ENCODE data around the gene NOXO1. TPM values are rescaled to one million over a fixed set of nuclear protein-coding genes. Genes with fewer than 3 reads are reported as not detected.
A peak's percentile ranks its signal among the peaks of the same experiment; 100 is the strongest.

Gene NOXO1
- total RNA-seq, 2 donors from 2014 or later = 0.42 TPM; not detected in 1

DNA sequence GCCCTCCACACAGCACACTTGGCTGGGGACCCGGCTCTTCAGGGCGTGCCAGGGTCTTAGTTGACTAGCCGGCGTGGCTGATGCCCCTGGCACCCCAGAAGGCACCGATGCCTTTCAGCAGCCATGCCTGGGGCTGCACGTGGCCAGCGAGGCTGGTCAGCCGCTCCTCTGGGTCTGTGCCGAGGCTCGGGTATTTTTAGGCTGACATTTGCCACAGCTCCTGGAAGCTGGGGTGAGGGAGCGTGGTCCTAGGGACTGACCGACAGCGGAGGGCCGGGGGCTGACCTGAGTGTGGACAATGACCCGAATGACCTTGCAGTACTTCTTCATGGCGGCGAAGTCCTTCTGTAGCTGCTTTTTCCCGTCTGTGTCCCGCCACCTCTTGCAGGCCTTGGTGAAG lies 30.7 kb downstream of the NOXO1 start:
- H3K9ac ChIP-seq (ENCODE audit: extremely low read depth, low read length, poor library complexity, severe bottlenecking) = no peak overlapping the region
- H3K27ac ChIP-seq (ENCODE audit: low read depth, low read length) = no peak overlapping the region
- no peaks in the 10 kb centered on the region for H3K27me3 ChIP-seq (ENCODE audit: control insufficient read depth, insufficient read depth, low read length, poor library complexity, severe bottlenecking)
- H3K36me3 Mint-ChIP-seq (ENCODE audit: low read depth) = no peaks in the 10 kb centered on the region
- H3K4me3 Mint-ChIP-seq = no peak overlapping the region
- WGBS, 2 experiments (ENCODE audit: insufficient coverage in 1 of 2, insufficient read length in 1 of 2) = 92 to 95% methylated on average over 15 to 19 of the region's 19 CpGs
- peak; percentile 36 for DNase-seq
- H3K4me3 ChIP-seq (ENCODE audit: low read length) = no peak overlapping the region
- TF ChIP-seq, protein P1, sequence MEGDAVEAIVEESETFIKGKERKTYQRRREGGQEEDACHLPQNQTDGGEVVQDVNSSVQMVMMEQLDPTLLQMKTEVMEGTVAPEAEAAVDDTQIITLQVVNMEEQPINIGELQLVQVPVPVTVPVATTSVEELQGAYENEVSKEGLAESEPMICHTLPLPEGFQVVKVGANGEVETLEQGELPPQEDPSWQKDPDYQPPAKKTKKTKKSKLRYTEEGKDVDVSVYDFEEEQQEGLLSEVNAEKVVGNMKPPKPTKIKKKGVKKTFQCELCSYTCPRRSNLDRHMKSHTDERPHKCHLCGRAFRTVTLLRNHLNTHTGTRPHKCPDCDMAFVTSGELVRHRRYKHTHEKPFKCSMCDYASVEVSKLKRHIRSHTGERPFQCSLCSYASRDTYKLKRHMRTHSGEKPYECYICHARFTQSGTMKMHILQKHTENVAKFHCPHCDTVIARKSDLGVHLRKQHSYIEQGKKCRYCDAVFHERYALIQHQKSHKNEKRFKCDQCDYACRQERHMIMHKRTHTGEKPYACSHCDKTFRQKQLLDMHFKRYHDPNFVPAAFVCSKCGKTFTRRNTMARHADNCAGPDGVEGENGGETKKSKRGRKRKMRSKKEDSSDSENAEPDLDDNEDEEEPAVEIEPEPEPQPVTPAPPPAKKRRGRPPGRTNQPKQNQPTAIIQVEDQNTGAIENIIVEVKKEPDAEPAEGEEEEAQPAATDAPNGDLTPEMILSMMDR (conservative IDR thresholded peaks at IDR 0.05) = no peak
- no peaks in the 10 kb centered on the region for H3K36me3 ChIP-seq (ENCODE audit: control insufficient read depth, insufficient read depth, low read length)
- H3K4me1 Mint-ChIP-seq = no peaks in the 10 kb centered on the region
- H3K9me3 Mint-ChIP-seq = peaks cover 2% of the 10 kb centered on the region
- H3K4me1 ChIP-seq (ENCODE audit: control insufficient read depth, insufficient read depth, low read length) = no peaks in the 10 kb centered on the region
- no peaks in the 10 kb centered on the region for H3K9me3 ChIP-seq (ENCODE audit: control insufficient read depth, low read length)
- no peak overlapping the region for H3K27ac Mint-ChIP-seq
- peaks cover 4% of the 10 kb centered on the region for H3K27me3 Mint-ChIP-seq (ENCODE audit: insufficient read depth)

DNA sequence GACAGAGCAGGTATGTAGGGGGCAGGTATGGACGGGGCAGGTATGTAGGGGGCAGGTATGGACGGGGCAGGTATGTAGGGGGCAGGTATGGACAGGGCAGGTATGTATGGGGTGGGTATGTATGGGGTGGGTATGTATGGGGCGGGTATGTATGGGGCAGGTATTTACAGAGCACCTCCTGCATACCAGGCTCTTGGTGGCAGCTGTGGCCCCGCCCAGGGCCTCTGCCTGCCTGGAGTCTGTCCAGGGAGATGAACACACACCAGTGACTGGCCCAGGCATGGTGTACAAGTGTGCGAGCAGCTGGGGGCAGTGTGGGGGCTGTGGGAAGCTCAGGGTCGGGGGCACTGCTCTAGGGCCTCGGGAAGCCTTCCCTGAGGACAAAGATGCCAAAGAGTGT lies 31.2 kb downstream of the NOXO1 start:
- no peak for DNase-seq
- WGBS, 2 experiments (ENCODE audit: insufficient coverage in 1 of 2, insufficient read length in 1 of 2) = 86 to 92% methylated on average over 2 to 7 of the region's 7 CpGs
- no peaks in the 10 kb centered on the region for H3K27me3 ChIP-seq (ENCODE audit: control insufficient read depth, insufficient read depth, low read length, poor library complexity, severe bottlenecking)
- peaks cover 4% of the 10 kb centered on the region for H3K27me3 Mint-ChIP-seq (ENCODE audit: insufficient read depth)
- peaks cover 2% of the 10 kb centered on the region for H3K9me3 Mint-ChIP-seq
- H3K27ac ChIP-seq (ENCODE audit: low read depth, low read length) = no peak overlapping the region
- no peaks in the 10 kb centered on the region for H3K4me1 ChIP-seq (ENCODE audit: control insufficient read depth, insufficient read depth, low read length)
- H3K4me3 ChIP-seq (ENCODE audit: low read length) = no peak overlapping the region
- no peaks in the 10 kb centered on the region for H3K9me3 ChIP-seq (ENCODE audit: control insufficient read depth, low read length)
- H3K4me1 Mint-ChIP-seq = no peaks in the 10 kb centered on the region
- no peak overlapping the region for H3K4me3 Mint-ChIP-seq
- H3K36me3 Mint-ChIP-seq (ENCODE audit: low read depth) = no peaks in the 10 kb centered on the region
- no peak overlapping the region for H3K9ac ChIP-seq (ENCODE audit: extremely low read depth, low read length, poor library complexity, severe bottlenecking)
- no peaks in the 10 kb centered on the region for H3K36me3 ChIP-seq (ENCODE audit: control insufficient read depth, insufficient read depth, low read length)
- TF ChIP-seq, protein P1 (conservative IDR thresholded peaks at IDR 0.05) = no peak
- no peak overlapping the region for H3K27ac Mint-ChIP-seq

DNA sequence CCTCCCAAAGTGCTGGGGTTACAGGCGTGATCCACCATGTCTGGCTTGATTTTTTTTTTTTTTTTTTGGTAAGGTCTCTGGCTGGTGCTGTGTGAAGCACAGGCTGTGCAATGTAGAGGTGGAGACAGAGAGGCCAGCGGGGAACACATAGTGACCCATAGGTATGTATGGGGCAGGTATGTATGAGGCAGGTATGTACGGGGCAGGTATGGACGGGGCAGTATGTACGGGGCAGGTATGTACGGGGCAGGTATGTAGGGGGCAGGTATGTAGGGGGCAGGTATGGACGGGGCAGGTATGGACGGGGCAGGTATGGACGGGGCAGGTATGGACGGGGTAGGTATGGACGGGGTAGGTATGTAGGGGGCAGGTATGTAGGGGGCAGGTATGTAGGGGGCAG lies 31.8 kb downstream of the NOXO1 start:
- Histone ChIP-seq H3K4me1 (ENCODE audit: control insufficient read depth, insufficient read depth, low read length) (no peaks in the 10 kb centered on the region), H3K27ac (ENCODE audit: low read depth, low read length) (no peak overlapping the region), H3K9ac (ENCODE audit: extremely low read depth, low read length, poor library complexity, severe bottlenecking) (no peak overlapping the region), H3K36me3 (ENCODE audit: control insufficient read depth, insufficient read depth, low read length) (no peaks in the 10 kb centered on the region), H3K4me3 (ENCODE audit: low read length) (no peak overlapping the region), H3K27me3 (ENCODE audit: control insufficient read depth, insufficient read depth, low read length, poor library complexity, severe bottlenecking) (no peaks in the 10 kb centered on the region), H3K9me3 (ENCODE audit: control insufficient read depth, low read length) (no peaks in the 10 kb centered on the region)
- peaks cover 7% of the 10 kb centered on the region for H3K27me3 Mint-ChIP-seq (ENCODE audit: insufficient read depth)
- no peak for DNase-seq
- TF ChIP-seq, protein P1 (conservative IDR thresholded peaks at IDR 0.05) = no peak
- WGBS, 2 experiments (ENCODE audit: insufficient coverage in 1 of 2, insufficient read length in 1 of 2) = 98 to 100% methylated on average over 1 to 9 of the region's 11 CpGs
- H3K27ac Mint-ChIP-seq = no peak overlapping the region
- H3K9me3 Mint-ChIP-seq = peaks cover 2% of the 10 kb centered on the region
- H3K4me1 Mint-ChIP-seq = no peaks in the 10 kb centered on the region
- H3K36me3 Mint-ChIP-seq (ENCODE audit: low read depth) = no peaks in the 10 kb centered on the region
- H3K4me3 Mint-ChIP-seq = no peak overlapping the region
